ENCODE measurements around the gene VIPAS39. TPM values are rescaled to one million over a fixed set of nuclear protein-coding genes. Genes with fewer than 3 reads are reported as not detected.

VIPAS39 gene
- total RNA-seq, 6 experiments from 2014 or later: 14.2 to 17.4 (median 15.3) TPM

- Mint-ChIP-seq H3K4me1 (ENCODE audit: low read depth) (peaks cover 35% of the 10 kb centered on the region), H3K36me3 (ENCODE audit: low read depth) (peaks cover 29% of the 10 kb centered on the region), H3K27ac (peak overlapping the region; percentile 98), H3K9me3 (no peaks in the 10 kb centered on the region), H3K4me3 (peak overlapping the region; percentile 98), H3K27me3 (ENCODE audit: insufficient read depth) (peaks cover 2% of the 10 kb centered on the region)
- no peak for DNase-seq
- TF ChIP-seq CTCF (IDR thresholded peaks at IDR 0.05): no peak
Measured at GRCh38 chr14:77457115-77457521, 283 bp downstream of the VIPAS39 start.

- no peak for DNase-seq
- H3K27me3 Mint-ChIP-seq (ENCODE audit: insufficient read depth): peaks cover 2% of the 10 kb centered on the region
- no peaks in the 10 kb centered on the region for H3K9me3 Mint-ChIP-seq
- H3K27ac Mint-ChIP-seq: 0 out of 2 replicates have a peak overlapping the region, but pooled peaks have one; percentile 98
- peaks cover 35% of the 10 kb centered on the region for H3K4me1 Mint-ChIP-seq (ENCODE audit: low read depth)
- peak overlapping the region; percentile 98 for H3K4me3 Mint-ChIP-seq
- TF ChIP-seq CTCF (IDR thresholded peaks at IDR 0.05): no peak
- H3K36me3 Mint-ChIP-seq (ENCODE audit: low read depth): peaks cover 27% of the 10 kb centered on the region
Measured at GRCh38 chr14:77455966-77456640, 1.3 kb downstream of the VIPAS39 start.

- peaks cover 9% of the 10 kb centered on the region for H3K4me1 Mint-ChIP-seq (ENCODE audit: low read depth)
- DNase-seq: no peak
- no peak overlapping the region for H3K4me3 Mint-ChIP-seq
- peaks cover 18% of the 10 kb centered on the region for H3K36me3 Mint-ChIP-seq (ENCODE audit: low read depth)
- no peak overlapping the region for H3K27ac Mint-ChIP-seq
- no peaks in the 10 kb centered on the region for H3K9me3 Mint-ChIP-seq
- no peak for TF ChIP-seq CTCF (IDR thresholded peaks at IDR 0.05)
- H3K27me3 Mint-ChIP-seq (ENCODE audit: insufficient read depth): no peaks in the 10 kb centered on the region; the same call in 1 of the 2 replicates
Measured at GRCh38 chr14:77442196-77442595, 15.2 kb downstream of the VIPAS39 start.

GRCh38 chr14:77439861-77440260 lies 17.5 kb downstream of the VIPAS39 start:
- Mint-ChIP-seq H3K27ac (no peak overlapping the region), H3K36me3 (ENCODE audit: low read depth) (peaks cover 32% of the 10 kb centered on the region), H3K9me3 (no peaks in the 10 kb centered on the region), H3K27me3 (ENCODE audit: insufficient read depth) (no peaks in the 10 kb centered on the region; the same call in none of the 2 replicates), H3K4me3 (no peak overlapping the region), H3K4me1 (ENCODE audit: low read depth) (peaks cover 24% of the 10 kb centered on the region)
- DNase-seq: no peak
- TF ChIP-seq CTCF (IDR thresholded peaks at IDR 0.05): no peak

GRCh38 chr14:77438596-77438995 lies 18.8 kb downstream of the VIPAS39 start:
- Mint-ChIP-seq H3K9me3 (no peaks in the 10 kb centered on the region), H3K27me3 (ENCODE audit: insufficient read depth) (no peaks in the 10 kb centered on the region; the same call in none of the 2 replicates), H3K27ac (no peak overlapping the region), H3K4me1 (ENCODE audit: low read depth) (peaks cover 24% of the 10 kb centered on the region), H3K36me3 (ENCODE audit: low read depth) (peaks cover 40% of the 10 kb centered on the region), H3K4me3 (no peak overlapping the region)
- TF ChIP-seq CTCF (IDR thresholded peaks at IDR 0.05): no peak
- no peak for DNase-seq
